HG02943 (cell line): ENCODE measurements around the gene MAN2A1.
"Not testable (repeated sequence)": the region's sequence is repeated elsewhere in the genome, so short reads cannot be mapped to it uniquely, and the experiment has no call there.

Experiments
- ATAC-seq: cut with Tn5 transposase; IDR thresholded peaks from one replicate; pipeline ENCODE4 v1.9.1; 2021; ENCODE audit warnings: mild to moderate bottlenecking, low read depth, moderate library complexity; ENCODE audit not compliant: unreplicated experiment

The MAN2A1 gene

GRCh38 chr5:109855056-109855455 lies 165.3 kb downstream of the MAN2A1 start:
- ATAC-seq: no peak

- ATAC-seq: no peak
These were observed 167.8 kb downstream of the MAN2A1 start for GRCh38 chr5:109857405-109858031.

GRCh38 chr5:109859537-109859936 lies 169.8 kb downstream of the MAN2A1 start:
- no peak for ATAC-seq

GRCh38 chr5:109862301-109862700 lies 172.6 kb downstream of the MAN2A1 start:
- no peak for ATAC-seq

DNA sequence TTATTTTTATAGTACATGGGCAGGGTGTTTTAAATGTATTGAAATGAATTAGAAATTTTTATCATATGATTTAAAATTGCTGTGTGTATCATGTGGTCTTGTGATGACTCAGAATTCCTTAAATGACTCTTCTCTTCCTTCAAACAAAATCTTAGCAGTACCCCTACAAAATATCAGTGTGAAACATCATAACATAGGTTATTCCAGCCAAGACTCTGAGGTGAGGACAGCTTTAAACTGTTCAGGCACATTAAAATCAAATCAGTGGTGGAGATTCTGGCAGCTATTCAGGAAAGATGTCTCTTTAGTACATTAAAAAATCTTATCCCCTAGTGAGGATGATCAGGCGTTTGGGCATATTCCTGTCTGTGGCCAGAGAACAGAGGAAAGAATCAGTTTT lies 174.0 kb downstream of the MAN2A1 start:
- no peak for ATAC-seq

- no peak for ATAC-seq
These were observed 175.9 kb downstream of the MAN2A1 start for GRCh38 chr5:109865637-109866036.

GRCh38 chr5:109866051-109866450 lies 176.3 kb downstream of the MAN2A1 start:
- no peak for ATAC-seq

- no peak for ATAC-seq
These were observed 179.0 kb downstream of the MAN2A1 start for GRCh38 chr5:109868737-109869136.

GRCh38 chr5:109873687-109874086 lies 184.0 kb downstream of the MAN2A1 start:
- no peak for ATAC-seq

DNA sequence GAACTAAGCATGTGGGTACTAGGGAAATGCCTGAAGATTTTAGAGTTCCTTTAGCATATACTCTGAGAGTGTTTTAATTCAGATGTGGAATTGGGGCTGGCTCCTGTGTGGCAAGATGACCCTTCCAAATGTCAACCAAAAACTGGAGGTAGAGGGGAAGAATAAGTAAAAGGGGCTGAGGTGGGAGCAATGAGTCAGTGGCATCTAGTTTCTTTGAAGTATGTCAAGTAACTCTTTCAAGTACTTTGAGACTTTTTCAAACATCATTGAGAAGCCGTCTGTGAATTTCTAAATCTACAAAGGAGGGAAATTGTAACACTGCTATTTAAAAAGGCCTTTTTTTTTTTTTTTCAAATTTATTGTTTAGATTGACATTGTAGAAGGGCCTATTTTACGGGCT lies 184.4 kb downstream of the MAN2A1 start:
- ATAC-seq: no peak

GRCh38 chr5:109876030-109876725 lies 186.5 kb downstream of the MAN2A1 start:
- ATAC-seq: no peak

- ATAC-seq: no peak
These were observed 187.4 kb downstream of the MAN2A1 start for GRCh38 chr5:109876941-109877669.

DNA sequence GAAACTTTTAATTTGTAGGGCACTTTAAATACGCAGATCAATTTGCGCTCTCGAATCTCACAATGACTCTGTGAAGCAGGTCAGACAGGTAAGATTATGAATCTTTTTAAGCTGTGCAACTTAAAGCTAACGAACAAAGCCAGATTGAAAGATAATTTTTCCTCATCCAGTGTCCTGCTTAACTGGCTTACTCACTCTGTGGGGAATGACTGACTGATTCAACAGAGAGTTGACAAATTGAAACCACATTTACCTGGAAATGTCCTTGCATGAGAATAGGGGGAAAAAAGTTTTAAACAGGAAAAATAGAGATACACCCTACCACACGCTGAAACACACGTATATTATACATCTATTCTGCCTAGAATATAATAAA lies 187.9 kb downstream of the MAN2A1 start:
- ATAC-seq: no peak

DNA sequence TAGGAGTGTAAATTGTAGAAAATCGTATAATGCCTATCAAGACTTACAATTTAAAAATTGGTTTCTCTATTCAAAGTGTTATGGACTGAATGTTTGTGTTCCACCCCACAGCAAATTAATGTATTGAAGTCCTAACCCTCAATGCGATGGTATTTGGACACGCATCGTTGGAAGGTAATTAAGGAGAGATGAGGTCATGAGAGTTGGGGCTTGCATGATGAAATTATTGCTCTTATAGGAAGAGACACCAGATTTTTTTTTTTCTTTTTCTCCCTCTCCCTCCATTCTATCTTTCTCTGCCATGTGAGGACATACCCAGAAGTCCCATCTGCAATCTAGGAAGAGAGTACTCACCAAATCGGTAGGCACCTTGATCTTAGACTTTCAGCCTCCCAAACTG lies 189.2 kb downstream of the MAN2A1 start:
- ATAC-seq: no peak

DNA sequence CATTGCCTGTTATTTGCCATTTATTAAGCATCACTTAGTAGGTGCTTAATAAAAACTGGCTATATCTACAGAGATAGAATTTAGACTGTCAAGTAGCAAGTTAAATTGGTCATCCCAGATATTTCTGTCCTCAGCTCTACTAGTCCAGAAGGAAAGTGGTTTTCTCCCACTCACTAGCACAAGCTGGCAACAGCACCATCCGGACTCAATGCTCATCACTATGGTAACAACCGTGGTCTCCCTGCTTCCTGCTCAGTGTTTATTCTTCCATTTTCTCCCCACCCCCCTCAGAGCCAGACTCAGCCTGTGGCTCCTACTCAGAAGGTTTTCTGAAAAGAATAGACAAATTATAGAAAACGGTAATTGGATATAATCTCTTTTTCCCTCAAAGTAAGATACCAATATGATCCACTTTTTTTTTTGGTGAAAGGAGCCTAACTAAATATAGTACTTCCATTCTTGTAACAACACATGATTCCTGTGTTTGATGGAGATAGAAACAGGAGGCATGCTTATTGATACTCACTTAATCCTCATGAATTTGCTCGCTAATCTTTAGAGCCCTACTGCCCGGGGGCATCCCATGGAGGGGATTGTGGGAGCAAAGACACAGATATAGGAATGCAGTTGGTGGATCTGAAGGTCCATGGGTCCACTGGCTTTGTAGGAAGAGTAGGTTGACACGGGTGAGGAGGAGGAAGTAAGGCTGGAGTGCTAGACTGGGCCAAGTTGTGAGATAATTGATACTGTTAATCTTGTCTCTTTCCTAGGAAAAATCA lies 191.4 kb downstream of the MAN2A1 start:
- ATAC-seq: no peak

- no peak for ATAC-seq
These were observed 192.8 kb downstream of the MAN2A1 start for GRCh38 chr5:109882546-109882945.

DNA sequence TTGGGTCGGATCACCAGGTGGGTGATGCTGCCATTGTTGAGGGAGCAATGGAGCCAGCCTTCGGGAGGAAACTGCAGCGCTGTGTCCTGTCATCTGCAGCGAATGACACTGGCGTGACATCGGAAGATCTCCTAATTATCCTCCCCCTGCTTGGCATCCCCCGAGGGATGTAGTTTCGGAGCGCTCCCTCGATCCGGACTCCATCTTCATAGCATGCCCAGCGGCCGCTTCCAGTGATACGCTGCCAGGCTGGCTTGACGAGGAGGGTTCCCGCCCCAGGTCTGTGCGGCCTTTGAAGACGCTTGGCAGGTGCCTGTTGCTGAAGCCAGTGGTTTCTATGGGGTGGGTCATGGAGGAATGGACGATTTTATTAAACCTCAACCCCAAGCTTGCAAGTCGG lies 194.9 kb downstream of the MAN2A1 start:
- ATAC-seq: no peak

- ATAC-seq: no peak
These were observed 195.5 kb downstream of the MAN2A1 start for GRCh38 chr5:109885205-109885604.

DNA sequence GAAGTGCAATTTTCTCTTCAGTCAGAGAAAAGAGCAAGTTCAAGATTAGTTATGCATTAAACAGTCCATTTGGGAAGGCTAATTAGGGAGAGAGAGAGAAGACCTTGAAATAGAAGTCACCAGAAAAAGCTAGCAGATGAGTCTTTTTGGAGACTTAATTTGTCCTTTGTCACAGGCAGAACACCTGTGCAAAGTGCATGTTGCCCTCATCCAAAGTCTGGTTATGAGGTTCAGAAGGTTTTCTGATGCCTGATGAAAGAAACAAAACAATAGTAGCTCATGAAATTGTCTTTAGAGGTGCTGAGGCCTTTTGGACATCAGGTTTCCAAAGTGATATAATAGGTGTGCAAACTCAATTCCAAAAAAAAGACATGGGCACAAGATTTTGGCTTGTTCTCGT lies 199.3 kb downstream of the MAN2A1 start:
- no peak for ATAC-seq

DNA sequence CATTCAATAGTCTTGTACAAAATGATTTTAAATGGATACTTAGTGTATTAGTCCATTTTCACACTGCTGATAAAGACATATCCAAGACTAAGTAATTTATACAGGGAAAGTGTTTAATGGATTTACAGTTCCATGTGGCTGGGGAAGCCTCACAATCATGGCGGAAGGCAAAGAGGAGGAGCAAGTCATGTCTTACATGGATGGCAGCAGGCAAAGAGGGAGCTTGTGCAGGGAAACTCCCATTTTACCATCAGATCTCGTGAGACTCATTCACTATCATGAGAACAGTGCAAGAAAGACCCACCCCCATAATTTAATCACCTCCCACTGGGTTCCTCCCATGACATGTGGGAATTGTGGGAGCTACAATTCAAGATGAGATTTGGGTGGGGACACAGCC lies 203.5 kb downstream of the MAN2A1 start:
- ATAC-seq: not testable (repeated sequence)
